Lower lobe of right lung (tissue), 2 donors: ENCODE data around the gene GDPD3. TPM values are rescaled to one million over a fixed set of nuclear protein-coding genes. Genes with fewer than 3 reads are reported as not detected.

ENCODE experiments used
- ATAC-seq, 2 donors: fragments of 200-7000 bp; cut with Tn5 transposase; one replicate each; pipeline ENCODE4 v1.9.1; 2020 to 2022; ENCODE audit warnings: mild to moderate bottlenecking in 2 of 2, moderate library complexity in 2 of 2
- DNase-seq: peaks from one replicate; pipeline ENCODE4 v3.0.0-alpha.2; 2020
- H3K27ac ChIP-seq: fragments of 200-600 bp; one replicate; pipeline ENCODE4 v1.8.0; 2022
- H3K27me3 ChIP-seq: fragments of 200-600 bp; one replicate; pipeline ENCODE4 v1.8.0; 2022; ENCODE audit warnings: low read depth
- H3K36me3 ChIP-seq: fragments of 200-600 bp; one replicate; pipeline ENCODE4 v1.8.0; 2022; ENCODE audit warnings: mild to moderate bottlenecking
- H3K4me1 ChIP-seq: fragments of 200-600 bp; one replicate; pipeline ENCODE4 v1.8.0; 2022
- H3K4me3 ChIP-seq: fragments of 200-600 bp; one replicate; pipeline ENCODE4 v1.8.0; 2022; ENCODE audit warnings: mild to moderate bottlenecking
- H3K9me3 ChIP-seq: fragments of 200-600 bp; one replicate; pipeline ENCODE4 v1.8.0; 2022
- CTCF ChIP-seq: fragments of 200-600 bp; IDR thresholded peaks from one replicate; pipeline ENCODE4 v1.8.0; 2022; ENCODE audit warnings: antibody characterized with exemption, mild to moderate bottlenecking
- intact Hi-C: fragments of 100-400 bp; cut with DNase I; formaldehyde crosslinking; loops from one replicate; pipeline ENCODE4 v1.11.0; 2022
- total RNA-seq: library from RNA; stranded (reverse); fragmentation: NEBNext Ultra II Directional; extraction: Animal tissue kit (Norgen Biotek cat#: 25700); gene quantifications from one replicate; pipeline ENCODE4 v1.2.1, GENCODE V29; 2021
- donor health status: DM: no; HTN: yes; CAD: no; lungs with severe emphysema.

GDPD3 gene
- total RNA-seq, 1 donor from 2014 or later, result 14.4 TPM

- DNase-seq (no peak), ATAC-seq (no peak)
- Histone ChIP-seq H3K4me1 (peaks cover 38% of the 10 kb centered on the region), H3K4me3 (no peak overlapping the region), H3K27ac (no peak overlapping the region), H3K9me3 (no peaks in the 10 kb centered on the region), H3K36me3 (peaks cover 63% of the 10 kb centered on the region), H3K27me3 (no peaks in the 10 kb centered on the region)
- TF ChIP-seq CTCF, result no peak
- intact Hi-C loops, result no loop called here
Measured at GRCh38 chr16:30069611-30070462, 43.5 kb downstream of the GDPD3 start.

- no peak overlapping the region for H3K4me3 ChIP-seq
- peaks cover 37% of the 10 kb centered on the region for H3K4me1 ChIP-seq
- ATAC-seq, result no peak
- peak; percentile 27 for TF ChIP-seq CTCF
- H3K27me3 ChIP-seq, result no peaks in the 10 kb centered on the region
- no peak for DNase-seq
- no peak overlapping the region for H3K27ac ChIP-seq
- no peaks in the 10 kb centered on the region for H3K9me3 ChIP-seq
- intact Hi-C loops, result no loop called here
- peaks cover 63% of the 10 kb centered on the region for H3K36me3 ChIP-seq
Measured at GRCh38 chr16:30068750-30069610, 44.4 kb downstream of the GDPD3 start.

- Histone ChIP-seq H3K4me3 (no peak overlapping the region), H3K27me3 (no peaks in the 10 kb centered on the region), H3K36me3 (peaks cover 63% of the 10 kb centered on the region), H3K9me3 (no peaks in the 10 kb centered on the region), H3K27ac (no peak overlapping the region), H3K4me1 (peaks cover 44% of the 10 kb centered on the region)
- TF ChIP-seq CTCF, result no peak
- DNase-seq (no peak), ATAC-seq (no peak)
- intact Hi-C loops, result no loop called here
Measured at GRCh38 chr16:30068333-30068732, 45.0 kb downstream of the GDPD3 start.

GRCh38 chr16:30067584-30067916, 45.8 kb downstream of the GDPD3 start:
- intact Hi-C loops, result no loop called here
- Histone ChIP-seq H3K27ac (peak overlapping the region; percentile 99), H3K9me3 (no peaks in the 10 kb centered on the region), H3K36me3 (peaks cover 56% of the 10 kb centered on the region), H3K4me1 (peaks cover 47% of the 10 kb centered on the region), H3K4me3 (peak overlapping the region; percentile 95), H3K27me3 (no peaks in the 10 kb centered on the region)
- DNase-seq (no peak), ATAC-seq (no peak)
- no peak for TF ChIP-seq CTCF

DNA sequence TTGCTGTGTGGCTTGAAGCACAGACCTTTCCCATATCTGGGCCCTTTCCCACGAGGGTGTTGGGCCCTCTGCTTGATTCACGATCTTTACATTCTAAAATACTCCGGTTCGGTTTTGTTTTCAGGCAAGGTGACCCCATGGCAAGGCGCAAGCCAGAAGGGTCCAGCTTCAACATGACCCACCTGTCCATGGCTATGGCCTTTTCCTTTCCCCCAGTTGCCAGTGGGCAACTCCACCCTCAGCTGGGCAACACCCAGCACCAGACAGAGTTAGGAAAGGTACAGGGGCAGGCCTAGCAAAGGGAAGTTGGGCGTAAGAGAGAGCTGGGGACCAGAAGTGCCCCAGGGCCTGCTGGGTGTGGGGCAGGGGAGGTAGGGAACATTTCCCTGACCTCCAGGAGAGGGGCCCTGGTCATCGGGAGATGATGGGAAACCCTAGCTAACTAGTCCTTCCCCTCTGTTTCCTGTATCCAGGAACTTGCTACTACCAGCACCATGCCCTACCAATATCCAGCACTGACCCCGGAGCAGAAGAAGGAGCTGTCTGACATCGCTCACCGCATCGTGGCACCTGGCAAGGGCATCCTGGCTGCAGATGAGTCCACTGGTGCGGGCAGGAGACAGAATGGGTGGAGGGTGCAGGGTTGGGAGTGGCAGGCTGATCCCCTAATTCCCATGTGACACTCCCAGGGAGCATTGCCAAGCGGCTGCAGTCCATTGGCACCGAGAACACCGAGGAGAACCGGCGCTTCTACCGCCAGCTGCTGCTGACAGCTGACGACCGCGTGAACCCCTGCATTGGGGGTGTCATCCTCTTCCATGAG, 46.4 kb downstream of the GDPD3 start:
- Histone ChIP-seq H3K27ac (peak overlapping the region; percentile 99), H3K27me3 (no peaks in the 10 kb centered on the region), H3K4me3 (peak overlapping the region; percentile 95), H3K4me1 (peaks cover 47% of the 10 kb centered on the region), H3K9me3 (no peaks in the 10 kb centered on the region), H3K36me3 (peaks cover 50% of the 10 kb centered on the region)
- ATAC-seq (no peak), DNase-seq (peak; percentile 60)
- no peak for TF ChIP-seq CTCF
- intact Hi-C loops, result no loop called here
